ENCODE results near the gene FNIP2. TPM values are rescaled to one million over a fixed set of nuclear protein-coding genes. Genes with fewer than 3 reads are reported as not detected.

Gene FNIP2
- total RNA-seq, 1 experiment from 2014 or later, result 0.56 TPM

DNA sequence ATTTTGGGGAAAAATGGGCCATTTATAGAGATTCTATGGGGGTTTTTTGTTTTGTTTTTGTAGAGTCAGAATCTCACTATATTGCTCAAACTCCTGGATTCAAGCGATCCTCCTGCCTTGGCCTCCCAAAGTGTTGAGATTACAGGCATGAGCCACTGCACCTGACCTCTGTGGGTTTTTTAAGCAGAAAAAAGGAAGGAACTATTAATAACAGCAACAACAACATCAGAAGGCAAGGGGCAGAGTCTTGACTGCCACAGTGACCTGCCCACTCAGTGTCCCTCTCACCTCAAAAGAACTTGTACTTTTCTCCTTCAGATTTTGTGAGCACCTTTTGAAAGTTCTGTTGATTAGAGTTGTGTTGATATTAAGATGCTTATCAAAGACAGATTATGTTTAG, 48.1 kb downstream of the FNIP2 start:
- peaks cover 1% of the 10 kb centered on the region for H3K4me1 ChIP-seq (ENCODE audit: low read length)
- no peak overlapping the region for H3K4me2 ChIP-seq (ENCODE audit: low read depth, low read length, poor library complexity, severe bottlenecking)
- H2AFZ ChIP-seq (ENCODE audit: low read length), result no peak overlapping the region
- H3K27me3 ChIP-seq (ENCODE audit: low read length), result no peaks in the 10 kb centered on the region
- no peak overlapping the region for H3K4me3 ChIP-seq (ENCODE audit: low read length)
- H3K79me2 ChIP-seq (ENCODE audit: low read length), result no peaks in the 10 kb centered on the region
- H3K27ac ChIP-seq (ENCODE audit: low read length), result no peak overlapping the region
- H3K9me2 ChIP-seq (replicated peaks; ENCODE audit: insufficient read depth, low read length), result no peaks in the 10 kb centered on the region
- no peak for DNase-seq
- no peaks in the 10 kb centered on the region for H3K36me3 ChIP-seq (ENCODE audit: insufficient read depth, low read length)
- H4K20me1 ChIP-seq (ENCODE audit: insufficient read depth, low read depth, low read length), result no peaks in the 10 kb centered on the region
- H3K9ac ChIP-seq (ENCODE audit: low read length), result no peak overlapping the region
- H3K9me3 ChIP-seq (ENCODE audit: low read length), result no peaks in the 10 kb centered on the region

DNA sequence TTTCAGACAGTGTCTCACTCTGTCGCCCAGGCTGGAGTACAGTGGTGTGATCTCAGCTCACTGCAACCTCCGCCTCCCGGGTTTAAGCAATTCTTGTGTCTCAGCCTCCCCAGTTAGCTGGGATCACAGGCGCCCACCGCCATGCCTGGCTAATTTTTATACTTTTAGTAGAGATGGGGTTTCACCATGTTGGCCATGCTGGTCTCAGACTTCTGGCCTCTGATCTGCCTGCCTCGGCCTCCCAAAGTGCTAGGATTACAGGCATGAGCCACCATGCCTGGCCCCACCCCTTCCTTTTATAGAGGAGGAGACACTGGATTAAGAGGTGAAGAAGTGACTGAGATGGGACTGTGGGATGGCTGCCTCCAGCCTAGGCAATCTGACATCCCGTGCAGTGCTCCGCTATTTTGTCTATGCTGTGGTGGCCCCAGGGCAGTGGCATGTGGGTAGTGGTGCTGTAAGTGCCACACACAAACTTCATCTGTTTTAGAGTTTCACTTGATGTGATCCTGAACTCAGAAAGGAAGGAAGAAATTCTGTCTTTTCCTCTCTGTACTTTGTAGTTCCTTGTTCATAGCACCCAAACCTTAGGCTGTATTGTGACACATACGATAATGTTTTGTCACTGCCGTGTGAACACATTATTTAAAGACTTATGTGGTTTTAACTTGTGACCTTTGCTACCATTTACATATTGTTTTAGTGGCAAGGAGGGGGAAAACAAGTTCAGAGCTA, 48.9 kb downstream of the FNIP2 start:
- Histone ChIP-seq H3K4me3 (ENCODE audit: low read length) (no peak overlapping the region), H2AFZ (ENCODE audit: low read length) (no peak overlapping the region), H3K9ac (ENCODE audit: low read length) (no peak overlapping the region), H3K4me1 (ENCODE audit: low read length) (no peaks in the 10 kb centered on the region), H3K27ac (ENCODE audit: low read length) (no peak overlapping the region), H3K36me3 (ENCODE audit: insufficient read depth, low read length) (no peaks in the 10 kb centered on the region), H3K27me3 (ENCODE audit: low read length) (no peaks in the 10 kb centered on the region), H4K20me1 (ENCODE audit: insufficient read depth, low read depth, low read length) (no peaks in the 10 kb centered on the region), H3K9me3 (ENCODE audit: low read length) (no peaks in the 10 kb centered on the region), H3K79me2 (ENCODE audit: low read length) (no peaks in the 10 kb centered on the region), H3K4me2 (ENCODE audit: low read depth, low read length, poor library complexity, severe bottlenecking) (no peak overlapping the region), H3K9me2 (replicated peaks; ENCODE audit: insufficient read depth, low read length) (no peaks in the 10 kb centered on the region)
- DNase-seq, result no peak

DNA sequence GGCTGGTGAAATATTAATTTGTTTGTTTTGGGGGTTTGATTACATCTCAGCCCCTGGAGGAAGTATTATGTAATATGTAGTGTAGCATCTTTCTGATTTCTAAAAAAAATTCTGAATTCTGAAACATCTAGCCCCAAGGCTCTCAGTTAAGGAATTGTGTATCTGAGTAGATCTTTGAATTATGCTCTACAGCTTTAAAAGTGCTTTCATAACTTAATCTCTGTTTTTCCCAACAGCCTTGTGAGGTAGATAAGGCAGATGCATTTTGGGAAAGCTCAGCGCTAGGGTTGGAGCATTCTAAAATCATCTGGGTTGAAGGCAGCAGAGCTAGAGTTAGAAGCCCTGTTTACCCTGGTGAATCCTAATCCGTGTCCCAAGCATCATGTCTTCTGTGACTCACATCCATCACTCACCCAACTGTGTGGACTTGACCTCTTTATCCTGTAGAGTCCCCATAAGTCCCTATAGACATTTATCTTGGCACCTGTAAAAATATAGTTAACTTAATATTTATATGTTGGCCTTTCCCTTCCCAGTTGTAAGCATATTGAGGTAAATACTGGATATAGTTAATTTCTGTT, 49.8 kb downstream of the FNIP2 start:
- Histone ChIP-seq H3K4me3 (ENCODE audit: low read length) (no peak overlapping the region), H3K9me3 (ENCODE audit: low read length) (no peaks in the 10 kb centered on the region), H2AFZ (ENCODE audit: low read length) (no peak overlapping the region), H3K27me3 (ENCODE audit: low read length) (no peaks in the 10 kb centered on the region), H3K9me2 (replicated peaks; ENCODE audit: insufficient read depth, low read length) (no peaks in the 10 kb centered on the region), H3K27ac (ENCODE audit: low read length) (no peak overlapping the region), H3K4me1 (ENCODE audit: low read length) (no peaks in the 10 kb centered on the region), H3K9ac (ENCODE audit: low read length) (no peak overlapping the region), H3K79me2 (ENCODE audit: low read length) (no peaks in the 10 kb centered on the region), H3K4me2 (ENCODE audit: low read depth, low read length, poor library complexity, severe bottlenecking) (no peak overlapping the region), H4K20me1 (ENCODE audit: insufficient read depth, low read depth, low read length) (no peaks in the 10 kb centered on the region), H3K36me3 (ENCODE audit: insufficient read depth, low read length) (no peaks in the 10 kb centered on the region)
- DNase-seq, result no peak

DNA sequence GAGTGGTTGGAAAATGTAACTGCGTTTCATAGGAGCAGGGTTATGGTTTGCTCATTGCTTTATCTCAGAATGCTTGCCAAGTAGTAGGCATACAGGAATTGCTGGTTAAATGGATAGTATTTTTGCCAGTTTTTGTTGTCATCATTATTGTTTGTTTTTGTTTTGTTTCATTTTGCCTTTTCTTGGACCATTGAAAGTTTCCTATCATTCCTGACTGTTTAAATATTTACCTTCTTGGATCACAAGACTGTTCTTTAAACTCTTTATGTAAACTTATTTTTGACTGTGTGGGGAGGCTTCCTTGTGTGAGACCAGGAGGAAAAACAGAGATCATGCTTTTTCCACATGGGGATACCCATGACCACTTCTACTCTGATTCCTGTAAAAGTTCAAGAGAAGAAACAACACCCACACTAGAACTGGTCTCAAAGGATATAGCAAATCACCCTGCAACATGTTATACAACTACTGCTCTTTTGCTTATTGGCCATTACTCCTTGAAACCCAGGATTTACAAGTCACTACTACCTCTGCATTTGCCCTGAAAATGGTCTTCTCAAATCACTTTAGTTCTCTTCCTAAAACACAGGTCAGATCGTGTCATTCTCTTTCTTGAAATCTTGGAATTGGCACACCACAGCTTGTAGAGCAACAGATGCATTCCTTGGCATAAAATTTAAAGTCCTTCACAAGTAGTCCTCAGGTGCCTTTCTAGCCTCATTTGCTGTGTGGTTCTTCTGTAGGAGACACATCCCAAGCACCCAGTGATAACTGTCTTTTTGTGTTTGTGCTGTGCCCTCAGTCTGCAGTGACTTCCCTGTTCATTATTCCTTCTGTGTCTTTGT, 51.3 kb downstream of the FNIP2 start:
- no peak for DNase-seq
- Histone ChIP-seq H3K9ac (ENCODE audit: low read length) (no peak overlapping the region), H3K4me2 (ENCODE audit: low read depth, low read length, poor library complexity, severe bottlenecking) (no peak overlapping the region)

DNA sequence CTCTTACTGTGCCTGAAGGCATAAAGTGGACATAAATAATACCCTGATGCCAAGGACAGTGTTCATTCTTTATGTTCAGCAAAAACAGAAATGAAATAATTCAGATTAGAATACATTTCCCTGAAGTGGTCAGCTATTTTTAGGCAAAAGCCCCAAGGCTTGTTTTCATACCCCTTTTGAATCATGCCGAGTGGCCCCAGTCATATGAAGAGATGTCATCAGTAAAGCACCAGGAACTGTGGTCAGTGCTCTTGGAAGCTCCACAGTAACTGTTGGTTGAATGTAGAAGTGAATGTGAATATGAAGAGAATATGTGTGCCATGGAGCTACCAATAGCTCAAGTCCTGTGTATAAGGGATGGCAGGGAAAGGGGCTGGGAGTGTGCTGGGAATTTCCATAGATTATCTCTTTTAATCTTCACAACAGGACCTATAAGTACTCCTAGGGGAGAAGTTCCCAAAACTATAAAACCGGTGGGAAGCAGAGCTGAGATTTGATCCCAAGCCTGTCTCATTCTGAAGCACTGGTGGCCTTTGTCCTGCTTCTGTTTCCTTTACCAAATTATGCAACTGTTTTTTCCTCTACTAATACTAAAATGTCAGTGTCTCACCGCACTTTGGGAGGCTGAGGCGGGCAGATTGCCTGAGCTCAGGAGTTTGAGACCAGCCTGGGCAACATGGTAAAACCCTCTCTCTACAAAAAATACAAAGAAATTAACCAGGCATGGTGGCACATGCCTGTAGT, 52.6 kb downstream of the FNIP2 start:
- H3K4me1 ChIP-seq (ENCODE audit: low read length), result no peaks in the 10 kb centered on the region
- H3K27ac ChIP-seq (ENCODE audit: low read length), result no peak overlapping the region
- H3K36me3 ChIP-seq (ENCODE audit: insufficient read depth, low read length), result no peaks in the 10 kb centered on the region
- DNase-seq, result no peak
- H3K27me3 ChIP-seq (ENCODE audit: low read length), result no peaks in the 10 kb centered on the region
- H3K9me3 ChIP-seq (ENCODE audit: low read length), result no peaks in the 10 kb centered on the region
- no peaks in the 10 kb centered on the region for H4K20me1 ChIP-seq (ENCODE audit: insufficient read depth, low read depth, low read length)
- H3K4me2 ChIP-seq (ENCODE audit: low read depth, low read length, poor library complexity, severe bottlenecking), result no peak overlapping the region
- no peak overlapping the region for H2AFZ ChIP-seq (ENCODE audit: low read length)
- H3K9me2 ChIP-seq (replicated peaks; ENCODE audit: insufficient read depth, low read length), result no peaks in the 10 kb centered on the region
- H3K9ac ChIP-seq (ENCODE audit: low read length), result no peak overlapping the region
- H3K79me2 ChIP-seq (ENCODE audit: low read length), result no peaks in the 10 kb centered on the region
- H3K4me3 ChIP-seq (ENCODE audit: low read length), result no peak overlapping the region

More for the DNA sequence above, 51.3 kb downstream of the FNIP2 start:
- no peaks in the 10 kb centered on the region for H3K4me1 ChIP-seq (ENCODE audit: low read length)
- H3K9me3 ChIP-seq (ENCODE audit: low read length), result no peaks in the 10 kb centered on the region
- H4K20me1 ChIP-seq (ENCODE audit: insufficient read depth, low read depth, low read length), result no peaks in the 10 kb centered on the region
- no peaks in the 10 kb centered on the region for H3K27me3 ChIP-seq (ENCODE audit: low read length)
- H3K9me2 ChIP-seq (replicated peaks; ENCODE audit: insufficient read depth, low read length), result no peaks in the 10 kb centered on the region
- H2AFZ ChIP-seq (ENCODE audit: low read length), result no peak overlapping the region
- H3K36me3 ChIP-seq (ENCODE audit: insufficient read depth, low read length), result no peaks in the 10 kb centered on the region
- no peak overlapping the region for H3K27ac ChIP-seq (ENCODE audit: low read length)
- no peak overlapping the region for H3K4me3 ChIP-seq (ENCODE audit: low read length)
- H3K79me2 ChIP-seq (ENCODE audit: low read length), result no peaks in the 10 kb centered on the region

DNA sequence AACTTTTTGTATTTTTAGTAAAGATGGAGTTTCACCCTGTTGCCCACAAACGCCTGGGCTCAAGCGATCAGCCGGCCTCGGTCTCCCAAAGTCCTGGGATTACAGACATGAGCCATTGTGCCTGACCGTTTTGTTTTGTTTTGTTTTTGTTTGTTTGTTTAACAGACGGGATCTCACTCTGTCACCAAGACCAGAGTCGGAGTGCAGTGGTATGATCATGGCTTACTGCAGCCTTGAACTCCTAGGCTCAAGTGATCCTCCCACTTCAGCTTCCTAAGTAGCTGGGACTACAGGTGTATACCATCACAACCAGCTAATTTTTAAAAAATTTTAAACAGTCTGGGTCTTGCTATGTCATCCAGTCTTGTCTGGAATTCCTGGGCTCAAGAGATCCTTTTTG, 53.5 kb downstream of the FNIP2 start:
- Histone ChIP-seq H3K36me3 (ENCODE audit: insufficient read depth, low read length) (no peaks in the 10 kb centered on the region), H3K4me1 (ENCODE audit: low read length) (no peaks in the 10 kb centered on the region), H3K4me2 (ENCODE audit: low read depth, low read length, poor library complexity, severe bottlenecking) (no peak overlapping the region), H3K9ac (ENCODE audit: low read length) (no peak overlapping the region), H3K9me2 (replicated peaks; ENCODE audit: insufficient read depth, low read length) (no peaks in the 10 kb centered on the region), H3K27ac (ENCODE audit: low read length) (no peak overlapping the region), H3K79me2 (ENCODE audit: low read length) (no peaks in the 10 kb centered on the region), H3K27me3 (ENCODE audit: low read length) (no peaks in the 10 kb centered on the region), H3K9me3 (ENCODE audit: low read length) (no peaks in the 10 kb centered on the region), H3K4me3 (ENCODE audit: low read length) (no peak overlapping the region), H2AFZ (ENCODE audit: low read length) (no peak overlapping the region), H4K20me1 (ENCODE audit: insufficient read depth, low read depth, low read length) (no peaks in the 10 kb centered on the region)
- no peak for DNase-seq

DNA sequence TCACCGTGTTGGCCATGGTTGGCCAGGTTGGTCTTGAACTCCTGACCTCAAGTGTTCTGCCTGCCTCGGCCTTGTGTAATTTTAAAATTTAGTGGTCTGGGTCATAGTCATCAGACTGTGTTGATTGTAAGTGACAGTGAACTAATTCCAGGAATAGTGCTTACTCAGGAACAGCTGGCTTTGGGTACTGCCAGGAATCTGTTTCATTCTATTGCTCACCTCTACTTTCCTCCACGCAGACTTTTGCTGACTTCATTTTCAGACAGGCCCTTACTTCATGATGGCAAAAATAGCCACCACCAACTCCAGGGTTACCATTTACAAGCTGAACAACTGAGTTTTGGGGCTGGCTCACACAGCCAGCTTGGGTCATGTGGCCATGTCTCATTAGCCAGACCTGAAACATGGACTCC, 54.6 kb downstream of the FNIP2 start:
- Histone ChIP-seq H3K4me1 (ENCODE audit: low read length) (no peaks in the 10 kb centered on the region), H3K9me3 (ENCODE audit: low read length) (no peaks in the 10 kb centered on the region), H3K4me2 (ENCODE audit: low read depth, low read length, poor library complexity, severe bottlenecking) (no peak overlapping the region), H3K79me2 (ENCODE audit: low read length) (no peaks in the 10 kb centered on the region), H4K20me1 (ENCODE audit: insufficient read depth, low read depth, low read length) (no peaks in the 10 kb centered on the region), H3K4me3 (ENCODE audit: low read length) (no peak overlapping the region), H3K36me3 (ENCODE audit: insufficient read depth, low read length) (no peaks in the 10 kb centered on the region), H3K27me3 (ENCODE audit: low read length) (no peaks in the 10 kb centered on the region), H3K9me2 (replicated peaks; ENCODE audit: insufficient read depth, low read length) (no peaks in the 10 kb centered on the region), H3K9ac (ENCODE audit: low read length) (no peak overlapping the region), H3K27ac (ENCODE audit: low read length) (no peak overlapping the region), H2AFZ (ENCODE audit: low read length) (no peak overlapping the region)
- no peak for DNase-seq

Measured in Karpas-422 (cell line).